ENCODE data around the gene MACROD2. TPM values are rescaled to one million over a fixed set of nuclear protein-coding genes. Genes with fewer than 3 reads are reported as not detected.

The MACROD2 gene
- total RNA-seq, 2 experiments from 2014 or later = not detected

DNA sequence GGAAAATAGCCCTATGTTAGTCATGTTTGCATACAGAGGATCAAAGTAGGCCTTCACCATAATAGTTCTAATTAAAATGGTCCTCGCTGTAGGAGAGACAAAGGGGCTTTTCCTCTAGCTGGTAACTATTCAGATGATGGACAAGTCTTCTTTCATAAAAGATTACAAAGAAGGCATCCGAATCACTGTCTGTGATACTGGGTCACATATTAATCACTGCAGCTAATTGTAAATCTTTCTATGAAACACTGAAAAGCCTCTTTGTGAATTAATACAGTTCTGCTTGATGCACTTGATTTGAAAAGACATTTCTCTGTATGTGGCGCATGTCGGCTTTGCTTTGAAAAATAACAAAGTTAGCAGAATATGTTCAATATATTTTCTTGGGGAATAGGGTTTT is 2057.1 kb downstream of the MACROD2 start:
- intact Hi-C loops (cut with micrococcal nuclease) = no loop called here
- Mint-ChIP-seq H3K27me3 (no peaks in the 10 kb centered on the region), H3K36me3 (no peaks in the 10 kb centered on the region), H3K27ac (no peak overlapping the region), H3K9me3 (no peaks in the 10 kb centered on the region), H3K4me3 (no peak overlapping the region), H3K4me1 (ENCODE audit: low read depth) (no peaks in the 10 kb centered on the region)
- no peak for DNase-seq
- POLR2A ChIA-PET = no interaction called here
- CTCF ChIA-PET = no interaction called here

DNA sequence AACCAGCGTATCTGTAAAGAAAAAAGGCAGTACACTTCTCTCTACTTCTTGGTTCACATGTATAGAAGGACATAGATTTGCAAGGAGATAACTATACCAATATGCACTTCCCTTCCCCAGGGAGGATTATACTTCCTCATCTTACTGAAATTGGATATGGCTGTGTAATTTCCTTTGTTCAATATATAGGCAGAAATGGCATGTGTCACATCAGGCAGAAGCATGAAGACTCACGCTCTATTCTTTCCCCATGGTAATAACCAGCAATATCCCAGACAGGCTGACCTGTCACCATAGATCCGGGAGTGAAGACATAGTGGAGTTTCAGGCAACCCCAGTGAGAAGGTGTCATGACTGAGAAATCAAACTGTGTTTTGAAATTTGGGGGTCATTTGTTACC is 2059.7 kb downstream of the MACROD2 start:
- H3K4me1 Mint-ChIP-seq (ENCODE audit: low read depth) = no peaks in the 10 kb centered on the region
- DNase-seq = no peak
- no peak overlapping the region for H3K4me3 Mint-ChIP-seq
- POLR2A ChIA-PET = no interaction called here
- H3K27ac Mint-ChIP-seq = no peak overlapping the region
- H3K27me3 Mint-ChIP-seq = no peaks in the 10 kb centered on the region
- CTCF ChIA-PET = no interaction called here
- H3K9me3 Mint-ChIP-seq = no peaks in the 10 kb centered on the region
- H3K36me3 Mint-ChIP-seq = no peaks in the 10 kb centered on the region
- intact Hi-C loops (cut with micrococcal nuclease) = no loop called here

GRCh38 chr20:16057651-16058050 is 2062.3 kb downstream of the MACROD2 start:
- Mint-ChIP-seq H3K36me3 (no peaks in the 10 kb centered on the region), H3K9me3 (no peaks in the 10 kb centered on the region), H3K4me1 (ENCODE audit: low read depth) (no peaks in the 10 kb centered on the region), H3K4me3 (no peak overlapping the region), H3K27me3 (no peaks in the 10 kb centered on the region), H3K27ac (no peak overlapping the region)
- no peak for DNase-seq
- ChIA-PET CTCF (no interaction called here), POLR2A (no interaction called here)
- intact Hi-C loops (cut with micrococcal nuclease) = no loop called here

- peaks cover 2% of the 10 kb centered on the region for H3K9me3 Mint-ChIP-seq
- CTCF ChIA-PET = no interaction called here
- POLR2A ChIA-PET = no interaction called here
- no peaks in the 10 kb centered on the region for H3K4me1 Mint-ChIP-seq (ENCODE audit: low read depth)
- H3K4me3 Mint-ChIP-seq = no peak overlapping the region
- H3K27ac Mint-ChIP-seq = no peak overlapping the region
- intact Hi-C loops (cut with micrococcal nuclease) = no loop called here
- DNase-seq = no peak
- no peaks in the 10 kb centered on the region for H3K36me3 Mint-ChIP-seq
- no peaks in the 10 kb centered on the region for H3K27me3 Mint-ChIP-seq
Measured at GRCh38 chr20:16058268-16058667, 2063.0 kb downstream of the MACROD2 start.

GRCh38 chr20:16059841-16060240 is 2064.5 kb downstream of the MACROD2 start:
- intact Hi-C loops (cut with micrococcal nuclease) = no loop called here
- H3K36me3 Mint-ChIP-seq = no peaks in the 10 kb centered on the region
- H3K4me3 Mint-ChIP-seq = no peak overlapping the region
- no peaks in the 10 kb centered on the region for H3K4me1 Mint-ChIP-seq (ENCODE audit: low read depth)
- CTCF ChIA-PET = no interaction called here
- no peak for DNase-seq
- POLR2A ChIA-PET = no interaction called here
- H3K9me3 Mint-ChIP-seq = peaks cover 2% of the 10 kb centered on the region
- H3K27me3 Mint-ChIP-seq = no peaks in the 10 kb centered on the region
- H3K27ac Mint-ChIP-seq = no peak overlapping the region

DNA sequence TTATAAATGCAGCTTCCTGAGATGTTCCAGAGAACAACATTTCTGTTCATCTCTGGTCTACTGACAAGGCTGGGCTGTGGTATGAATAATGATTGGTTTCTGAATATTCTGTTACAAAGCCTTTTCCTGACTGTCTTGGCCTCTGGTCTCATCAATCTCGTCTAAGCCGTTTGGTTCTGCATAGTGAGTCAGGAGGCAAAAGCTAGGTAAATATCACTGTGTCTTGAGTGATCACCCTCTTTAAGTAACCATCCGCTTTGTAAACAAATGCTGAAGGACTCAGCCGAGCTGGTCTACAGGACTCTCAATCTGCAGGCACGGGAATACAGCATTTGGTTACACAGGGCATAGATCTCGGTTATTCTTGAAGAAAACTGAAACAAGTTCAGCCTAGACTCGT is 2066.0 kb downstream of the MACROD2 start:
- POLR2A ChIA-PET = no interaction called here
- intact Hi-C loops (cut with micrococcal nuclease) = no loop called here

GRCh38 chr20:16062661-16063581 is 2067.6 kb downstream of the MACROD2 start:
- POLR2A ChIA-PET = no interaction called here
- H3K9me3 Mint-ChIP-seq = peaks cover 9% of the 10 kb centered on the region
- H3K27ac Mint-ChIP-seq = no peak overlapping the region
- no peaks in the 10 kb centered on the region for H3K27me3 Mint-ChIP-seq
- no peaks in the 10 kb centered on the region for H3K36me3 Mint-ChIP-seq
- intact Hi-C loops (cut with micrococcal nuclease) = no loop called here
- CTCF ChIA-PET = interaction anchor here (0.8 kb wide), 1 partner anchor 44 kb away, joined by 3 read pairs; no protein-coding TSS in a partner anchor
- no peak for DNase-seq
- H3K4me3 Mint-ChIP-seq = no peak overlapping the region
- no peaks in the 10 kb centered on the region for H3K4me1 Mint-ChIP-seq (ENCODE audit: low read depth)

More for the DNA sequence above, 2066.0 kb downstream of the MACROD2 start:
- Mint-ChIP-seq H3K4me3 (no peak overlapping the region), H3K36me3 (no peaks in the 10 kb centered on the region), H3K4me1 (ENCODE audit: low read depth) (no peaks in the 10 kb centered on the region), H3K9me3 (peaks cover 2% of the 10 kb centered on the region), H3K27me3 (no peaks in the 10 kb centered on the region), H3K27ac (no peak overlapping the region)
- CTCF ChIA-PET = no interaction called here
- DNase-seq = no peak

DNA sequence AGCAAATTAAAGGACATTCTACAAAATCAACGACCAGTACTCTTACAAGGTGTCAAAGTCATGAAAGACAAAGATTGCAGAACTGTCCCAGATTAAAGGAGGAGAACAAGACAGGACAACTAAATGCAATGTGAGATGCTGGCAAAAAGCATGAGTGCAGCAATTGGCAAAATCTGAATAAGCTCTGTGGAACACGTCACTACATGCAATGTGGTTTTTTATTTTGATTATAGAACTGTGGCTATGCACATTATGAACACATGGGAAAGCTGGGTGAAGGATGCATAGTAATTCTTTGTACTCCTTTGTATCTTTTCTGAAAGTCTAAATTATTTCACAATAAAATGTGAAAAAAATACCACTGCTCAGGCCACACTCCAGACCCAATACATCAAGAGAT is 2068.6 kb downstream of the MACROD2 start:
- intact Hi-C loops (cut with micrococcal nuclease) = no loop called here
- ChIA-PET CTCF (no interaction called here), POLR2A (interaction anchor here (0.6 kb wide), 1 partner anchor 244 kb away, joined by 3 read pairs; no protein-coding TSS in a partner anchor)
- no peak overlapping the region for H3K4me3 Mint-ChIP-seq
- H3K27ac Mint-ChIP-seq = no peak overlapping the region
- H3K36me3 Mint-ChIP-seq = no peaks in the 10 kb centered on the region
- H3K9me3 Mint-ChIP-seq = peaks cover 12% of the 10 kb centered on the region
- H3K4me1 Mint-ChIP-seq (ENCODE audit: low read depth) = no peaks in the 10 kb centered on the region
- DNase-seq = no peak
- no peaks in the 10 kb centered on the region for H3K27me3 Mint-ChIP-seq

DNA sequence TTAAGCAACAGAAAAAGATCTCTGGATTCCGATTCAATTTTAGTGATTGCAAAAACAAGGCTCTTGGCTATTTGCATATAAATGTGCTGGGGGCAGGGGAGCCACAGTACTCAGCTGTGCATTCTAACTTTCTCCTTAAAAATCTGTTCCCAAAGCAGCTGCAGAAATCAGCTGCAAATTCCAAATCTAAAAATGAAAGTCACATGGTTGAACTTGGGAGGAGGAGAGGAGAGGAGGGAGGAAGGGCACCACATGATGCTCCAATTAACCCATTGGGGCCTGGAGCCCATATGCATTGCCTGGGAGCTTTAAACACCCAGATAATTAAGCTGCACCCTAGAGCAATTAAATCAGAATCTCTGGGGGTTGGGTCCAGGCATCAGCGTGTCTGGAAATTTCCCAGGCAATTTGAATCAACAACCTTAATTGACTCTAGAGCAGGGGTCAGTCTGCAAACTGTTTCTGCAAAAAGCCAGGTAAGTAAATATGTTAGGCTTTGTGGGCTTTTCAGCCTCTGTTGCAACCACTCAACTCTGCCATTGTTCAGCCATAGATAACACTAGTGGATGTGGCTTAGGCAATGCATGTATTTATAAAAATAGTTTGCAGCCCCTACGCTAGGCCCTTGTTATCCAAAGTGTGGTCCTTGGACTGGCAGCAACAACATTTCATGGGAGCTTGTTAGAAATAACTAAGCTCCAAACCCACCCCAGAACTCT is 2069.8 kb downstream of the MACROD2 start:
- H3K9me3 Mint-ChIP-seq = peaks cover 12% of the 10 kb centered on the region
- ChIA-PET CTCF (no interaction called here), POLR2A (no interaction called here)
- no peak overlapping the region for H3K4me3 Mint-ChIP-seq
- intact Hi-C loops (cut with micrococcal nuclease) = no loop called here
- H3K27me3 Mint-ChIP-seq = no peaks in the 10 kb centered on the region
- H3K4me1 Mint-ChIP-seq (ENCODE audit: low read depth) = no peaks in the 10 kb centered on the region
- H3K36me3 Mint-ChIP-seq = no peaks in the 10 kb centered on the region
- DNase-seq = no peak
- no peak overlapping the region for H3K27ac Mint-ChIP-seq

GRCh38 chr20:16066571-16066970 is 2071.3 kb downstream of the MACROD2 start:
- DNase-seq = no peak
- Mint-ChIP-seq H3K9me3 (peaks cover 15% of the 10 kb centered on the region), H3K27me3 (no peaks in the 10 kb centered on the region), H3K27ac (no peak overlapping the region), H3K4me1 (ENCODE audit: low read depth) (no peaks in the 10 kb centered on the region), H3K36me3 (no peaks in the 10 kb centered on the region), H3K4me3 (no peak overlapping the region)
- ChIA-PET CTCF (no interaction called here), POLR2A (no interaction called here)
- intact Hi-C loops (cut with micrococcal nuclease) = no loop called here

DNA sequence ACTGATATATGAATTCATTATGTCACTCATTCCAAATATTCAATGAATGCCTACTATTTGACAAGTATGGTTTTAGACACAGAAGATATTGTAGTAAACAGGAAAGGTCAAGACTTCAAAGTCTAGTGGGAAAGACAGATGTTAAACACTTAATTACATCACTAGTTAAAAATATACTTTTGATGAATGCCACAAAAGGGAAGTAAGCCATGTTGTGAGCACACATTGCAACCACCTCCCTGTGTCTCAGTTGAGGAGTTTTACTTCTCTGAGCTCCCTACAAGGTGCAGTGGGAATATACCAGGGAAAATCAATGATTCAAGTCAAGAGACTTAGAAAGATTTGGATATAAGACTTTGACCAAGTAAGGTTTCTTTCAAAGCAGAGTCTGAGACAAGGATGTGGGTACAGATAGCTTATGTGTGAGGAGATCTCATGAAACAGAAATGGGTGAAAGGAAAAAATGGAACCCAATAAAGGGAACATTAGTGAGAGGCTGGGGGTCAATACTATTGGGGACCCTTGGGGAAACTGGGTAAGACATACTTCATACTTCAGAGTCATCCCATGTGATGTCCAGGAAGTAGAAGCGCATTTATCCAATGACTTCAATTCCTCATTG is 2074.2 kb downstream of the MACROD2 start:
- Mint-ChIP-seq H3K27me3 (no peaks in the 10 kb centered on the region), H3K36me3 (no peaks in the 10 kb centered on the region), H3K9me3 (peaks cover 14% of the 10 kb centered on the region), H3K27ac (no peak overlapping the region), H3K4me3 (no peak overlapping the region), H3K4me1 (ENCODE audit: low read depth) (no peaks in the 10 kb centered on the region)
- ChIA-PET POLR2A (no interaction called here), CTCF (no interaction called here)
- no peak for DNase-seq
- intact Hi-C loops (cut with micrococcal nuclease) = no loop called here

DNA sequence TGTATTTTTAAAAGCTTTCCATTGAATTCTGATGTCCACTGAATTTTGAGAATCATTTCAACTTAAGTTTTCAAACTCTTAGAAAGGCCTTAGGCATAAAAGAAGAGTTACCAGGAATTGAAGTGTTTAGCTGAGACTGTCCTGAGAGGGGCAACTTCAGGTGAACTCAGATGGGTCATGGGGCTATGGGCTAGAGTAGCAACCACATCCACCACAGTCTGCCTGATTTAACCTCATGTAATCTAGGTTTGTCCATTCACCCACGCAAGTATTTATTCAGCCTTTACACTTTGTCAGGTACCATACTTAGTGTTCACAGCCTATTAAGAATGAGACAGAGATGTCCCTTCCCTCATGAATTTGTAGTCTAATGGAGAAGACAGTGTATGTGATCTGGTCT is 2076.9 kb downstream of the MACROD2 start:
- peaks cover 3% of the 10 kb centered on the region for H3K27me3 Mint-ChIP-seq
- CTCF ChIA-PET = no interaction called here
- peaks cover 12% of the 10 kb centered on the region for H3K9me3 Mint-ChIP-seq

More for the DNA sequence above, 2076.9 kb downstream of the MACROD2 start:
- no peaks in the 10 kb centered on the region for H3K36me3 Mint-ChIP-seq
- no peak overlapping the region for H3K4me3 Mint-ChIP-seq
- intact Hi-C loops (cut with micrococcal nuclease) = no loop called here
- no peaks in the 10 kb centered on the region for H3K4me1 Mint-ChIP-seq (ENCODE audit: low read depth)
- POLR2A ChIA-PET = no interaction called here
- no peak for DNase-seq
- no peak overlapping the region for H3K27ac Mint-ChIP-seq
